Activated CD4-positive, alpha-beta T cell treated with anti-CD3 and anti-CD28 coated beads for 48 hours (primary cell): ENCODE measurements around the gene IGF2.
"Not testable (repeated sequence)": the region's sequence is repeated elsewhere in the genome, so short reads cannot be mapped to it uniquely, and the experiment has no call there.

Source experiments
- DNase-seq: peaks from one replicate; pipeline ENCODE4 v3.0.0-alpha.2; 2020

Gene IGF2

DNA sequence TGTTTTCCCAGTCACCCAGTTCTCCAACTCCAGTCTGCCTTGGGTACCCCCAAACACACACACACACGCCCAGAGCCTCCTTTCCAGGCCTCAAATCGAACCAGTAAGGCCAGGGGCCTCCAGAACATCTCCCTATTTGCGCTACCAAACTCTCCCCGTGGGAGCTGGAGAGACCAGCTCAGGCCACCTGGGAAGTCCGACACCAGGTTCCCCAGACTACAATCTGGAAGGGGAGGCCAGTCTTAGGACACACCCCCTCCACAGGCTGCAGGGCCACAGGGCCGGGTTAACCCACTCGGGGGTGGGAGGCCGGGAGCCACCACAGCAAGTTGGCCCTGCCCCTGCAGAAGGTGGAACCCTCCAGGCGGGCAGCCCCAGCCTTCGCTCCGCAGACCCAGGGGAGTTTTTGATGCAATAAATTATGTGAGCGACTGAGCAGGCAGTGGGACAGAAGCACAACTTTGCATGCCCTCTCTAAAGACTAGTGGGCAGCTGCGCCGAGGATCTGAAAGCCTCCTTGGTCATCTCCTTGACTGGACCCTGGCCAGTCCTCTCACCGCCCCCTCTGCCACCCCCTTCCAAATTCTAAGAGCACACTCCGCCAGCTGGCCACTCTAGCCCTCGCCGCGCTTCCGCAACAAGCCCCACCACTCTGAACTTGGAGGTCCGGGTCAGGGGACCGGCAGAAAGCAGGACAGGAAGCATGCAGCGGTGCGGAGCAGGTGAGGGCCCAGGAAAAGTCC, 2.8 kb downstream of the IGF2 start:
- DNase-seq: no peak

DNA sequence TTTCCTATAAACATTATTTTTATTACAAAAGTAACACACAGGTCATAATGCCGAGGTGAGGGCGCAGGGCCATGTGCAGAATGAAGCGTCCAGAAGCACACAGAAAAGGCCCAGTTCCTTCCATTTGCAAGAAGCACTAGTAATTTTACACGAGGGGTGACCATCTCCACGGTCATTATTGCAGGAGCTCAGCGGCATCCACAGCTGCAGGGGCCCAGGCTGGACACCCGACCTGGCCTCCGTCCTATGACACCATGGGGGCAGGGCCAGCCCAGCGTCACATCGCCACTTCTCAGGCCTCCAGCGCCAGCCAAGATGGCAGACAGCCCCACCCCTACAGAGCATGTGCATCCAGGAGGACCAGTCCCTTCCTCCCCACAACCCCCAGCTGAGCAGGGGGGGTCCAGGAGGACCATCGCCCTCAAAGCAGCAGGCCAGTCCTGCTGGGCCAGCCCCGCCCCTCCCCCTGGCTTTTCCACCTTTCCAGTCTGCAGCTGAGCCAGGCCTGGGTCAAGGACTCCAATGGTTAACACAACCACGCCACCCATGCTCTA, 3.5 kb downstream of the IGF2 start:
- DNase-seq: no peak

GRCh38 chr11:2135018-2135569, 4.1 kb downstream of the IGF2 start:
- DNase-seq: no peak

DNA sequence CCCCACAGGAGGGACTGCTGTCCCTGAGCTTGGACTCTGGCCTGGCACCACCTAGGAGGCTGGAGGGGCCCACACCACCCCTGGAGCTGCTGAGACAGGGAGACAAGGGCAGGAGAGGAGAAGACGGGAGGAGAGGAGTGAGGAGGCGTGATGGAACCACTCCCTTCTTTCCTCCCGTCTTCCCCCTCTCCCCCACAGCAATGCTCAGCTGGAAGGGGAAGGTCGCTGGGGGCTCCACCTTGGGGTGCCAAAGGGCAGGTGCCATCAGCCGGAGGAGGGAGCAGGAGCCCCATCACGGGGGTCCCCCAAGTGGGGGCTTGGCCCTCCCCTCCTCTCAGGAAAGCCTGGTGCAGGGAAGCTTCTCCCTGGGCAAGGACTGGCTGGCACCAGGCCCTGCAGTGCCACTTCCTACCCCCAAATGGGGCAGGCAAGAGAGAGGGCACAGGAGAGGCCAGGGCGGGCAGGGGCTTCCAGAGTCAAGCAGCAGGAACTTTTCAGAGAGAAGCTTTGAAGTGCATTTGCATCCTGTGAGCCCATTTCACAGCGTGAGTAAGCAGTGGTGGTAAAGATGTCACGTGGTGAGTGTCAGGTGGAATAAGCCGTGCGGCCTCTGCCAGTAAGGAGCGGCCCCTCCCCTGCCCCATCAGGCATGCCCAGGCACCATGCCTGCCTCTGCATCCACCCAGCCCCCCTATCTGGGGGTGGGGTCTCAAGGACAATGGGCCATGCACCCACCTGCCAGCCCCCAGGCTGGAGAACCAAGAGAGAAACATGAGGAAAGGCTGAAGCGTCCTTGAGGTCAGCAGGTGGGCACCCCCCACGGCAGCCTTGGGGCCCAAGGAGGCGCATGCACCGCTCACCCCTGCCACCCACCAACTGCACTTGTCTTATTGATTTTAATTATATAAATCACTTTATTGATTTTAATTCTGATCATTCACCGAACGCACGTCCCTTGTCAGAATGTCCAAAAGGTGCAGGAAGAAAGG, 4.9 kb downstream of the IGF2 start:
- no peak for DNase-seq

GRCh38 chr11:2133241-2134021, 5.8 kb downstream of the IGF2 start:
- peak; percentile 1 for DNase-seq

DNA sequence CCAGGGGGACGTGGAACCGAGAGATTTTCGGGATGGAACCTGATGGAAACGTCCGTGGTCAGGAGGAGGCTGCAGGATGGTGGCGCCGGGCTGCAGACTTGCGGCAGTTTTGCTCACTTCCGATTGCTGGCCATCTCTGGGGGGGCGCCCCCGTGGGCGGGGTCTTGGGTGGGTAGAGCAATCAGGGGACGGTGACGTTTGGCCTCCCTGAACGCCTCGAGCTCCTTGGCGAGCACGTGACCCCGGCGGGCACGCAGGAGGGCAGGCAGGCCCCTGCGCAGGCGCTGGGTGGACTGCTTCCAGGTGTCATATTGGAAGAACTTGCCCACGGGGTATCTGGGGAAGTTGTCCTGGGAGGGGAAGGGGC, 6.3 kb downstream of the IGF2 start:
- DNase-seq: no peak

GRCh38 chr11:2132246-2132645, 6.9 kb downstream of the IGF2 start:
- DNase-seq: no peak

GRCh38 chr11:2131371-2132236, 7.6 kb downstream of the IGF2 start:
- DNase-seq: no peak

DNA sequence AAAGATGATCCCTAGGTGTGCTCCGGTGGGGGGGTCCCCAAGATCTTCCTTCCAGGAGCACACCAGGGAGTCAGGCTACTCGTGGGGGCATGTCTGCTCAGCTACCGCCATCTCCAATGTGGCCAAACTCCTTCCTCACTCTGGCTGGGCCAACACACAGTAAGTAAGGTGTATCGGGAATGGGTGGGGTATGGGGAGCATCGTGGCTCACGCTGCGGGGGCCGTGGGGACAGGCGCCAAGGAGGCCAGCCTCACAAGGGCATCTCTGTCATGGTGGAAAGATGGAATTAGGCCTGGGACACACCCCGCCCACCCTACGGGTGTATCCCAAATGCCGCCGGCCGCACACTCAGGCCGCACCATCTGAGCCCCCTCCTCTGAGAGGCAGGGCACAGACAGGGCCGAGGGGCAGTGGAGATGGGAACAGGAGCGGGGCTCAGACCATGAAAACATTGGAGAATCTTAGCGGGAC, 8.3 kb downstream of the IGF2 start:
- no peak for DNase-seq

- no peak for DNase-seq
Observed at GRCh38 chr11:2129699-2130366, 9.4 kb downstream of the IGF2 start.

GRCh38 chr11:2129308-2129698, 9.9 kb downstream of the IGF2 start:
- no peak for DNase-seq

- DNase-seq: no peak
Observed at GRCh38 chr11:2128511-2129307, 10.5 kb downstream of the IGF2 start.

GRCh38 chr11:2128130-2128510, 11.1 kb downstream of the IGF2 start:
- no peak for DNase-seq

- no peak for DNase-seq
Observed at GRCh38 chr11:2127482-2128129, 11.6 kb downstream of the IGF2 start.

- no peak for DNase-seq
Observed at GRCh38 chr11:2126520-2127085, 12.6 kb downstream of the IGF2 start.

DNA sequence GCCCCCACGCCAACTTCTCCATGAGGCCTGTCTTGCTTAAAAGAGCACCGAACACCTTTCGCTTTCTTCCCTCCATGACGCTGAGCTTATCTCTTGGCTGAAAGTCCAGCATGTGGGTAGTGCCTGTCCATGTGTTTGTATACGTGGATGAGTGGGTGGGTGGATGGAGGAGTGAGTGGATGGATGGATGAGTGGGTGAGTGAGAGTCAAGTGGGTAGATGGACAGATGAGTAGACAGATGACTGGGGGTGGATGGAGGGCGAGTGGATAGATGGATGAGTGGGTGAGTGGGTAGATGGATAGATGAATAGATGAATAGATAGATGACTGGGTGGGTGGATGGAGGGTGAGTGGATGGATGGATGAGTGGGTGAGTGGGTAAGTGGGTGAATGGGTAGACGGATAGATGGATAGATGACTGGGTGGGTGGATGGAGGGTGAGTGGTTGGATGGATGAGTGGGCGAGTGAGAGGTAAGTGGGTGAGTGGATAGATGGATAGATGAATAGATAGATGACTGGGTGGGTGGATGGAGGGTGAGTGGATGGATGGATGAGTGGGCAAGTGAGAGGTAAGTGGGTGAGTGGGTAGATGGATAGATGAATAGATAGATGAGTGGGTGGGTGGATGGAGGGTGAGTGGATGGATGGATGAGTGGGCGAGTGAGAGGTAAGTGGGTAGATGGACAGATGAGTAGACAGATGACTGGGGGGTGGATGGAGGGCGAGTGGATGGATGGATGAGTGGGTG, 14.3 kb downstream of the IGF2 start:
- not testable (repeated sequence) for DNase-seq

DNA sequence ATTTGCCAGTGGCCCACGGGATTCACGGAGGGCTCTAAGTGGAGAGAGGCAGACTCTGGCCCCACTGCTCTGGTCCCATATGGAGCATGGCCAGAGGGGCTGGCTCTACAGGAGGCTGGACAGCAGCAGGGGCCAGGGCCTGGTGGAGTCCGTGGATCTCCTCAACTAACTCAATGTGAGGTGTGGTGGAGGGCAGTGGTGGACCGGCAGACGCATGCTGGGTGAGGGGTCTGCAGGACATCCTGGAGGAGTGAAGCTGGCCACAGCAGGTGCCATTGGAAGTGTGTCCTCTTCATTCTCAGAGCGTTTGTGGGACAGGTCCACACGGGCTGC, 15.6 kb downstream of the IGF2 start:
- DNase-seq: no peak

DNA sequence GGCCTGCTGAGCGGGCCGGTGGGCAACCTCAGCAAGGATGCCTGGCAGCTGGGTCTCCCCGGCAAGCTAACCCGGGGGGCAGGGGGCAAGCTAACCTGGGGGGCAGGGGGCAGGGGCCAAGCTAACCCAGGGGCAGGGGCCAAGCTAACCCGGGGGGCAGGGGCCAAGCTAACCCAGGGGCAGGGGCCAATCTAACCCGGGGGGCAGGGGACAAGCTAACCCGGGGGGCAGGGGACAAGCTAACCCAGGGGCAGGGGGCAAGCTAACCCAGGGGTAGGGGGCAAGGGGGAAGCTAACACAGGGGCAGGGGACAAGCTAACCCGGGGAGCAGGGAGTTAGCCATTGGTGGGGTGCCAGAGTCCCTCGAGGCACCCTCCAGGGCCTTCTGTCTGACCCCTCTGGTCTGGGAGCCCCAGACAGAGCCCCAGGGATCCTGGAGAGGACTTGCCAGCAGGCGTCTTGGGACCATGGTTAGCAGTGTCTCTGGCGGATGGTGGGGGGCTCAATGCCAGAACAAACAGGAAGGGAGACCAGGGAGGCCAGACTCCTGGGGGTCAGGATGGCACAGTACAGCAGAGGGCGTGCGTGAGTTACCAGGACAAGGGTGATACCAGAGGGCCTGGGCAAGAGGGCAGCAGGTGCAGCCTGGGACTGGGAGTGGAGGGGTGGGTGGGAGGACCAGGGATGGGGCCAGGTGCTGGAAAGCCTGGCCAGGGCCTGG, 16.1 kb downstream of the IGF2 start:
- DNase-seq: no peak
